Measurements from ENCODE around the gene TROAP. TPM values are rescaled to one million over a fixed set of nuclear protein-coding genes. Genes with fewer than 3 reads are reported as not detected.

Gene TROAP
- total RNA-seq, 1 donor from 2014 or later, result 0.66 TPM

DNA sequence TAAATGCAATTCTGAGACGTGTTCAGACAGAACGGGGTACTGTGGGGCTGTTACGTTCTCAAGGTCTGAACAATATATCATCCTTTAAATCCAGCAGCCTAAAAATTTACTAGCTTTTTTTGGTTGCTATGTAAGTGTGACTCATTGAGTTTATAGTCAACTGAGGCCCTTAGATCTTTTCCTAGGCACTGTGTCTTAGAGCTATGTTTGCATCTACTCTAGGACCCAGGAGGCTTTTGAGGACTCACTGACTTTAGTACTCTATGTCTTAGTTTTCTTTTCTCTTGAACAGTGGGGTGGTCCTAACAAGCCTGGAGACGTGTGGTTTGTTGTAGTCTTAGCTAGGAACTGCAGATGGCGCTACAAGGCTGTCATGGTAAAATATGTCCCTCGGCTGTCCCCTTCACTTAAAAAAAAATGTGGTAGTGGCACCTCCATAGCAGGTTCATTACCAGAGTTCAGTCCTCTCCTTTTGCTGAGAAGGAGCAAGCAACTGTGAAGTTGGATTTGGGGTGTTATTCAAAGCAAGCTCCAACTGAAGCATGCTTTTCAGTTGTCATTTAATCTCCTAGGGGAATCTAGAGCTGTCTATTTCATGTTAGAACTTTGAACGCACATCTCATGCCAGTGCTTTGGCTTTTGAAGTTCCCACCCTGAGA, 35.6 kb downstream of the TROAP start:
- intact Hi-C loops (cut with micrococcal nuclease), result loop anchor here (2.0 kb wide), 1 partner anchor 156 kb away; no protein-coding TSS in a partner anchor
- H3K27ac ChIP-seq (replicated peaks), result no peak overlapping the region
- no peak overlapping the region for H3K4me3 ChIP-seq
- TF ChIP-seq, protein P1, sequence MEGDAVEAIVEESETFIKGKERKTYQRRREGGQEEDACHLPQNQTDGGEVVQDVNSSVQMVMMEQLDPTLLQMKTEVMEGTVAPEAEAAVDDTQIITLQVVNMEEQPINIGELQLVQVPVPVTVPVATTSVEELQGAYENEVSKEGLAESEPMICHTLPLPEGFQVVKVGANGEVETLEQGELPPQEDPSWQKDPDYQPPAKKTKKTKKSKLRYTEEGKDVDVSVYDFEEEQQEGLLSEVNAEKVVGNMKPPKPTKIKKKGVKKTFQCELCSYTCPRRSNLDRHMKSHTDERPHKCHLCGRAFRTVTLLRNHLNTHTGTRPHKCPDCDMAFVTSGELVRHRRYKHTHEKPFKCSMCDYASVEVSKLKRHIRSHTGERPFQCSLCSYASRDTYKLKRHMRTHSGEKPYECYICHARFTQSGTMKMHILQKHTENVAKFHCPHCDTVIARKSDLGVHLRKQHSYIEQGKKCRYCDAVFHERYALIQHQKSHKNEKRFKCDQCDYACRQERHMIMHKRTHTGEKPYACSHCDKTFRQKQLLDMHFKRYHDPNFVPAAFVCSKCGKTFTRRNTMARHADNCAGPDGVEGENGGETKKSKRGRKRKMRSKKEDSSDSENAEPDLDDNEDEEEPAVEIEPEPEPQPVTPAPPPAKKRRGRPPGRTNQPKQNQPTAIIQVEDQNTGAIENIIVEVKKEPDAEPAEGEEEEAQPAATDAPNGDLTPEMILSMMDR (IDR thresholded peaks at IDR 0.05; ENCODE audit: borderline replicate concordance), result peak; percentile 89
- H3K9me3 ChIP-seq (replicated peaks), result no peaks in the 10 kb centered on the region
- H3K36me3 ChIP-seq, result no peaks in the 10 kb centered on the region
- peaks cover 30% of the 10 kb centered on the region for H3K27me3 ChIP-seq (ENCODE audit: low read depth)
- no peak for DNase-seq
- no peaks in the 10 kb centered on the region for H3K4me1 ChIP-seq

DNA sequence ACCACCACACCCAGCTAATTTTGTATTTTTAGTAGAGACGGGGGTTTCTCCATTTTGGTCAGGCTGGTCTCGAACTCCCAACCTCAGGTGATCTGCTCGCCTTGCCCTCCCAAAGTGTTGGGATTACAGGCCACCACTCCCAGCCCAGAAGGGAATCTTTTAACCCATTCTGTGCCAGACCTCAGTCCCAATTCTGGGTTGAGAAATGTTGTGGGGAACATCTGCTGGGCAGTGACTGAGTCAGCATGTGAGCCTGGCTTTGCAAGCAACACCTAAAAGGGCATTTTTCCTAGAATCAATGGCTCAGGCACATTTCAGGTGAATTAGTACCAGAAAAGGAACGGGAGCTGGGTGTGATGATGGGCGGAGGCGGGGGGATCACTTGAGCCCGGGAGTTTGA, 36.6 kb downstream of the TROAP start:
- Histone ChIP-seq H3K4me1 (no peaks in the 10 kb centered on the region), H3K27ac (replicated peaks) (no peak overlapping the region), H3K9me3 (replicated peaks) (no peaks in the 10 kb centered on the region), H3K4me3 (no peak overlapping the region), H3K27me3 (ENCODE audit: low read depth) (peaks cover 21% of the 10 kb centered on the region), H3K36me3 (no peaks in the 10 kb centered on the region)
- intact Hi-C loops (cut with micrococcal nuclease), result loop anchor here (2.0 kb wide), 1 partner anchor 155 kb away; no protein-coding TSS in a partner anchor
- no peak for DNase-seq
- TF ChIP-seq, protein P1 (IDR thresholded peaks at IDR 0.05; ENCODE audit: borderline replicate concordance), result no peak

DNA sequence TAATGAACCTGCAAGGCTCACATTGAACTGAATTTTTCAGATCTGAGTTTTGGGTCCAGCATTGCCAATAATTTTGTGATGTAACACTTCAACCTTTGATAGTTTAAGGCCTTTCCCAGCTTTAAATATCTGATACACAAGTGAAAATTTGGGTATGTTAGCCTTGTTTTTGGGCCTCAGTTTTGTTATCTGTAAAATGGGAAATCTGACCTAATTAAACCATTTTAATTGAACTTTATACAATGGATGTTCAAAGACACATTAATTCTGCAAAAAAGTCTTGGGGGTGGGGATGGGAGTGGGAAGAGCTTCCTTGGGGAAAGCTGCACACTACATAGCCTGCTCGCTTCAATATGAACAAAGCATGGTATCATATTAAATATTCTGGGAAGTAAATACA, 39.0 kb downstream of the TROAP start:
- Histone ChIP-seq H3K4me3 (no peak overlapping the region), H3K27me3 (ENCODE audit: low read depth) (peaks cover 7% of the 10 kb centered on the region), H3K4me1 (peaks cover 15% of the 10 kb centered on the region), H3K9me3 (replicated peaks) (no peaks in the 10 kb centered on the region), H3K36me3 (no peaks in the 10 kb centered on the region), H3K27ac (replicated peaks) (no peak overlapping the region)
- DNase-seq, result no peak
- intact Hi-C loops (cut with micrococcal nuclease), result no loop called here
- TF ChIP-seq, protein P1 (IDR thresholded peaks at IDR 0.05; ENCODE audit: borderline replicate concordance), result no peak

DNA sequence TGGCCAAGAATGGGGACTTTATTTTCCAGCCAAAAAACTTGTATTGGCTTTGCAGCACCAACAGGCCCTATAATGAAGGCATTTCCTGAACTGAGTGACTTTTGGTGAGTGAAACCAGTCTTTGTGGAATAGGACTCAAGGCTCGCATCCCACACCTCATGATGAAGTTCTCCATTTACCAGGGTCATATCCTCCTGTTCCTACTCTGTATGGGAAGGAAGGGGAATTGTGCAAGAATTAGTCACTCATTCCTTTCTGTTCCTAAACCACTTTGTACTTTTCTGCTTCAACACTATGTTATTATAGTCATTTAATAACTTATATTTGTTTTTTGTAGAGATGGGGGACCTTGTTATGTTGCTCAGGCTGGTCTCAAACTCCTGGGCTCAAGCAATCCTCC, 41.9 kb downstream of the TROAP start:
- intact Hi-C loops (cut with micrococcal nuclease), result no loop called here
- TF ChIP-seq, protein P1 (IDR thresholded peaks at IDR 0.05; ENCODE audit: borderline replicate concordance), result no peak

DNA sequence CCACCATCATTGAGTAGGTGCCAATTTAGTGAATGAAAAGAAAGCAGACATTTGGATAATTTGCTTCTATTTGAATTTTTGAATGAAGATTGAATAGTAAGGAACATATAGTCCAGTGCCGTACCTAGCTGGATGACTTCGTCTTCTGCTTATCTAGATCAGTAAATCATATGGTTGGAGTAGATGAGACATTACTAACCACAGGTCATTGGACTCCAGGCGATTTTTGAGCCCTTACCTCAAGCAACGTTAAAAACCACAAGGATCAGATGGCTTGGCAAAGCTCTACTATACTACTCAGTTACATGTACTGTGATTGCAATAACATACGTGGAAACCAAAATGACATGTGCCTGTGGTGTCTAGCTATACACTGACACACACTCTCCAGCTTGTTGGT, 42.5 kb downstream of the TROAP start:
- Histone ChIP-seq H3K27ac (replicated peaks) (peak overlapping the region; percentile 97), H3K4me3 (peak overlapping the region; percentile 81), H3K36me3 (no peaks in the 10 kb centered on the region), H3K4me1 (peaks cover 43% of the 10 kb centered on the region), H3K27me3 (ENCODE audit: low read depth) (no peaks in the 10 kb centered on the region), H3K9me3 (replicated peaks) (no peaks in the 10 kb centered on the region)
- intact Hi-C loops (cut with micrococcal nuclease), result no loop called here
- TF ChIP-seq, protein P1 (IDR thresholded peaks at IDR 0.05; ENCODE audit: borderline replicate concordance), result no peak
- DNase-seq, result no peak

More for the DNA sequence above, 41.9 kb downstream of the TROAP start:
- DNase-seq, result no peak
- peaks cover 40% of the 10 kb centered on the region for H3K4me1 ChIP-seq
- H3K9me3 ChIP-seq (replicated peaks), result no peaks in the 10 kb centered on the region
- no peaks in the 10 kb centered on the region for H3K36me3 ChIP-seq
- H3K27ac ChIP-seq (replicated peaks), result no peak overlapping the region
- peaks cover 5% of the 10 kb centered on the region for H3K27me3 ChIP-seq (ENCODE audit: low read depth)
- no peak overlapping the region for H3K4me3 ChIP-seq

Measured in left ventricle myocardium inferior (tissue), 1 donor.